Stimulated activated CD8-positive, alpha-beta memory T cell treated with anti-CD3 and anti-CD28 coated beads, Interleukin-4, amount 100 ng/mL, for 1 hour (primary cell): ENCODE results near the gene KCNH4.
"Not testable (repeated sequence)": the region's sequence is repeated elsewhere in the genome, so short reads cannot be mapped to it uniquely, and the experiment has no call there.

Experiments used
- DNase-seq, 2 donors: peaks; one replicate each; pipeline ENCODE4 v3.0.0-alpha.2; 2020; ENCODE audit warnings: low read depth in 2 of 2, low spot score in 1 of 2

Gene KCNH4

DNA sequence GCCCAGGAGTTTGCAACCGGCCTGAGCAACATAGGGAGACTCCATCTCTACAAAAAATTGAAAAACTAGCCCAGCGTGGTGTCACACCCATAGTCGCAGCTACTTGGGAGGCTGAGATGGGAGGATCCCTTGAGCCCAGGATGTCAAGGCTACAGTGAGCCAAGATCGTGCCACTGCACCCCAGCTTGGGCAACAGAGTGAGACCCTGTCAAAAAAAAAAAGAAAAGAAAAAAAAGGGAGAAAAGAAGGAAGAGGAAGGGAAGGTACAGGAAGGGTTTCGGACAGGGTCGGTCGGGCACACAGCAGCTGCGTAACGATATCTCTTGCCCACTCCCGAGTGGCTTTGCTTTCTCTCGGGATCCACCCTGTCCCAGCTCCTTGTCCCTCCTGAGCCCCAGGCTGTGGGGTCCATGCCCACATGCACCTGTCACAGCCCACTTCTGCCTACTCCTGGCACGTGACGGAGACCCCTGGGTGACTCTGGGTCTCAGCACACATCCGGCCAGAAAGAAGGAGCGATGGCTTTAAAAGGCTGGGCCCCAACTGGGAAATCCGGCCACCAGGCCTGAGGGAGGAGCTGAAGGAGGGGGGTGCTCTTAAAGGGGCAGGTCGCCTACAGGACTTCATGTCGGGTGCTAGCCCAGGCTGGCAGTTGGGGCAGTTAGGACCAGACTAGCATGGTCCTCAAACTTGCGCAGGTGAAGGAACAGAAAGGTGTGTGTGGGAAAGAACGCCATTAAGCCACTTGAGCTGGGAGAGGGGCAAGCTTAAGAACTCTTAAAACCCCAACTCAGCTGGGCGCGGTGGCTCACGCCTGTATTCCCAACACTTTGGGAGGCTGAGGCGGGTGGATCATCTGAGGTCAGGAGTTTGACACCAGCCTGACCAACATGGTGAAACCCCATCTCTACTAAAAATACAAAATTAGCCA is 13.3 kb upstream of the KCNH4 start, which contains the start of gene GHDC:
Gene GHDC, minus strand, starts transcription at position 526 of the 931 bp plus-strand sequence. CDS start 913 bp downstream, outside the sequence.
- peak; percentile 59 to 62 for DNase-seq

DNA sequence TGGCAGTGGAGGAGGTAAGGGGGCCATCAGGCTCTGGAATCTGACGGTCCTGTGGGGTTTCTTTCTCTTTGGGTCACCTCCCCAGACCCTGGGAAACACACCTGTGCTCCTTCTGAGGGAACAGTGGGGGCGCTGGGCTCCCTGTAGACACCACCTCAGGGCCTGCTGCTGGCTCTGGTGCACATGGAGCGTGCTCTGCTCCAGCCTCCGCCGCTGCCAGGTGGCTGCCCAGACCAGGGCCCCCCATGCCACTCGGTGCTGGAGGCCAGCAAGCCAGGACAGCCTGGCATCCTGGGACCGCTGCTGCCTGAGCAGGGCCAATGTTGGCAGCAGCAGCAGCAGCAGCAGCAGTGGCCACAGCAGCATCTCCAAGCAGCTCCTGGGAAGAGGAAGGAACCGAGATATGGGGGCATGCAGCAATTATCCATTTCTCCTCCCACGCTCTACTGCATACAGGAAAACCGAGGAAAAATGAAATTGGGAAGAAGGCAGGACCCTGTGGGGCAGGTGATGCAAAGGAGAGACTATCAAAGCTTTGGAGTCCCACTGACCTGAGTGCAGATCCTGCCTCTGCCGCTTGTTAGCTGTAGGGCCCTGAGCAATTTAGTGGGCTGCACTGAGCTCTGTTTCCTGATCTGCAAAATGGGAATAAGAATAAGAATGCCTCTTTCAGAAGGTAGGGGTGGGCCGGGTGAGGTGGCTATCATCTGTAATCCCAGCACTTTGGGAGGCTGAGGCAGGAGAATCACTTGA is 12.4 kb upstream of the KCNH4 start:
- no peak for DNase-seq

DNA sequence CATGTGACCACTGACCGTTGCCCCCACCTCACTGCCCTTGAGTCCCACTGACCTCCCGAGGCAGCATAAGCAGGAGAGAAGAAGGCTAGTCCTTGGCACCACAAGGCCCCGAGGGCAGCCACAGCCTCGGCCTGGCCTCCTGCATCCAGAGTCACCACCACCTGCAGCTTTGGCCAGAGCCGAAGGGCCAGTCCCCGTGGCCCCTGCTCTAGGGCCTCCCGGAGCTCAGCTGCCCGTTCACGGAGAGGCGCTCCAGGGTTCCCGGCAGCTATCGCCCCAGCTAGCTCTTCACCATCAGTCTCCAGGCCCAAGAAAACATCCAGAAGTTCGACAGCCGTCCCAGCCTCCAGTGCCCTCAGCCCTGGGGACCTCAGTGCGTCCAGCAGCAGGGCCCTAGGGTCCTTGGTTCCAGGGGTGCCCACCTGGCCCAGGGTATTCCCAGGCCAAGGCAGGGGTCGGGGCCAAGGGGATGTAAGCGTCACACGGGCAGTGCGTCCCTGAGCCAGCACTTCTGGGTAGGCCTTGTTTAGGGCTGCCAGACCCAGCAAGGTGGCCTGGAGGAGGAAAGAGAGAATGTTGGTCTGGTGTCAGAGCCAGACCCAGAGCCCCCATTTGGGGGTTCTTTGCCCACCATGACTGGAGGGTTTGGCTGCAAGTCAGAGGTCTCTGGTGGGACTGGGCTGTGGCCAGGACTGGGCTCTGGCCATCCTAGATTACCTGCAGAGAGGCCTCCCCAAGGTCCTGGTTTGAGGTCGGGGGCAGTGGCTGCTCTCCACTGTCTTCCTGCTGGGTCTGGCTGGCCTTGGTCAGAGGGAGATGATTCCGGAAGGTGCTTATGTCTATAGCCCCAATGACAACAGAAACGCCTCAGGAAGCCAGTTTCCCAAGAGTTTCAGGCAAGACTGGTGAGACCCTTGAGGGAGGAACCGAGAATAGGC is 11.5 kb upstream of the KCNH4 start:
- no peak for DNase-seq

DNA sequence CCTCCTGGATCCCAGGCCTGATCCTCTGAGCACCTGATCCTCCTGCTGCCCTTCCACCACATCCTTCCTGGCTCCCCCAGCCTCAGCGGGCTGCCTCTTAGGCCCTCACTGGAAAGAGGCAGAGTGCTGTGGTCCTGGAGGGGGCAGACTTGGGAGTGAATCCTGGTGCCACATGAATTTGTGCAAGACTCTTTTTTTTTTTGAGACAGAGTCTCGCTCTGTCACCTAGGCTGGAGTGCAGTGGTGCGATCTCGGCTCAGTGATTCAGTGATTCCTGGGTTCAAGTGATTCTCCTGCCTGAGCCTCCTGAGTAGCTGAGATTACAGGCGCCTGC is 10.3 kb upstream of the KCNH4 start:
- DNase-seq: no peak

DNA sequence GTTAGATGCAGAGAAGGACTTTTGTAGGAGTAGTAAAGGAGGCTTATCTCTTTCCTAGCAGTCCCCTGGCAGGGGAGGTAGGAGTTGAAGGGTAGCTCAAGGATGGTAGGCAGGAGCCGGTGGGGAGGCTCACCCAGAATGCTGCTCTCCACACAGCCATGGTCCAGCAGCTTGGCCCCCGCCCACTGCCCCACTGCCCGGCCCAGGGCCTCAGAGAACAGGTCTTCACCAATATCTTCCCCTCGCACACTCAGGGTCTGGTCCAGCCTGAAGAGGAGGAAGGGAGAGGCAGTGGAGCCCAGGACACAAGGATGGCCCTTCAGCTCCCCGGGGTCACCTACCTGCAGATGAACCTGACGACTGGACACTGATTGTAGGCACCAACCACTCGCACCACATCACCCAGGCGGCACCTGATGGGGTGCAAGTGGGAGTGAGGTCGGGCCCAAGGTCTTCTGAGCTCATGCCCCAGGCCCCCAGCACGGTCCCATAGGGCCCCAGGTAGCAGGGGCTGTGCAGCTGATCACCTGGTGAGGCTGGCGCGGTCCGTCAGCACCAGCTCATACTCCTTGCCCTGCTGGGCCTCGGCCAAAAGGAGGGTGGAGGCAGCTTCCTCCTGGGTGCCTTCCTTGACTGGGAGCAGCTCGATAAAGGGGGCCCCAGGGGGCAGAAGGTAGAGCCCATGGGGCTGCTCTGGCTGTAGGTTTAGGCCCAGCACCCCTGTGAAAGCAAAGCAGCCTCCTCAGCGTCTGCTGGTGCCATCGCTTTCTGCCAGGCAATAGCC is 9.7 kb upstream of the KCNH4 start:
- no peak for DNase-seq

DNA sequence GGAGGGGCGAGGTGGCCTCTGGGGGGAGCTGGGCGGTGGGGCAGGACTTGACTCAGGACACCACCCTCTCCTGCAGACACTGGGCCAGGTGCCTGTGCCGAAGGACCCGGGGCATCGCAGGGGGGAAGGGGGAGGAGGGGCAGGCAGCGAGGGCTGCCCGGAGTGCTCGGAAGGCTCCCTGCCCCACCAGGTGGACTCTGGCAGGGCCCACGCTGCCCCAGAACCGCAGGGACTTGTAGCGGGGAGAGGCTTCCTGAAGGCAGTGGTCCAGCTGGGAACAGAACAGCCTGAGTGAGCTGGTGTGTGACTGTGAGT is 8.7 kb upstream of the KCNH4 start:
- DNase-seq: no peak

DNA sequence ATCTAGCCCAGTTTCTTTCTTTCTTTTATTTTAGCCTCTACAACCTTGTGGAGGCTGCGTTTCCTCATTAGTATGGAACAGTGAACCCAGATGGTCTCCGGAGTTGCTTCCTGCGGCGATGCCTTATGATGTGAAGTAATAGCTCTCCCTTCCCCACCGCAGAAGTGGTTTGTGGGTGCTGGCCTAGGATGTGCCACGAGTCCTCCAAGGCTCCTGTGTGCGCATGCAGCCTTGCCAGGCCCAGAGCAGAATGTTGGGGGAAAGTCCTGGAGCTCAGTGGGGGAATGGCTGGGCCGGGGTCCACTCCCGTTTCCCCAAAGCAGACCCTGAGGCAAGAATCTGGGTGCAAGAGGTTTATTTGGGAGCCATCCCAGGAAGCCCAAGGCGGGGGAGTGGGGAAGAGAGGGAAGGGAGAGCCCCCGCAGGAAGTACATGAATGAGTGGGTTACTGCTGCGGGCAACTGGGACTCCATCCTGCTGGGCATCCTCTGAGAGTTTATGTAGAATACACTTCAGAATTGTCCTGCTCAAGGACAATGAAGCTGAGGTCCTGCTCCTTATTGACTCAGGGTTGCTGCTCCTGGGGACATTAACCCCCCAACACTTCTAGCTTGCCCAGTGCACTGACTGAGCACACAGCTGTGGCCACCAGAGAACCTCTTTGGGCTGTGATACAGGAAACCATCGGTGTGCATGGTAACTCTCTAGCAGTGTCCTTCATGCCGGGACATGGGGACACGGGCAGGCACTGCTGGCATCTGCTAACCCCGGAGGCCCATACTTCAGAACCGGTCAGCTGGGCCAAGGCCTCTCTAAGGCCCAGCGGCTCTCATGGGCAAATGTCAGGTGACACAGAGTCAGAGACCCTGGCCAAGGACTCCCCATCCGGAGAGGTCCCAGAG is 8.1 kb upstream of the KCNH4 start:
- no peak for DNase-seq

DNA sequence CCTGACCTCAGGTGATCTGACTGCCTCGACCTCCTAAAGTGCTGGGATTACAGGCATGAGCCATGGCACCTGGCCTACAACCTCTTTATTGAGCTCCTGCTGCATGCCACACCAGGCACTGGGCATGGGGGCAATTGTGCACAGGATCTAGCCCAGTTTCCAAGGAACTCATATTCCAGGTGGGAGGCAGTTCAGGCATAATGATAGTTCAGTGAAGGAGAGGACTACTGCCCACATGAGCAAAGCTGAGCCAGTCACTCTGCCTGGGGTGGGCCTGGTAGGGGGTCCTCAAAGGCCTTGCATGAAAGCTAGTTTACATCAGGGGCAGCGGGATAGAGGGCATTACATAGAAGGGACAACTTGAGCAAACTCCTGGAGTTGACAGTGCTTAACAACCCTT is 6.9 kb upstream of the KCNH4 start:
- no peak for DNase-seq

DNA sequence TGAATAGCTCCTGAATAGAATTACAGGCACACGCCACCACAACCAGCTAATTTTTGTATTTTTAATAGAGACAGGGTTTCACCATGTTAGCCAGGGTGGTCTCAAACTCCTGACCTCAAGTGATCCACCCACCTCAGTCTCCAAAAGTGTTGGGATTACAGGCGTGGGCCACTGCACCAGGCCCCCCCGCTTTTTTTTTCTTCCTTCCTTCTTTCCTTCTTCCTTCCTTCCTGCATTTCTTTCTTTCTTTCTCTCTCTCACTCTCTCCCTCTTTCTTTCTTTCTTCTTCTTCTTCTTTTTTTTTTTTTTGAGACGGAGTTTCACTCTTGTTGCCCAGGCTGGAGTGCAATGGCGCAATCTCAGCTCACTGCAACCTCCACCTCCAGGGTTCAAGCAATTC is 5.2 kb upstream of the KCNH4 start:
- not testable (repeated sequence) for DNase-seq

DNA sequence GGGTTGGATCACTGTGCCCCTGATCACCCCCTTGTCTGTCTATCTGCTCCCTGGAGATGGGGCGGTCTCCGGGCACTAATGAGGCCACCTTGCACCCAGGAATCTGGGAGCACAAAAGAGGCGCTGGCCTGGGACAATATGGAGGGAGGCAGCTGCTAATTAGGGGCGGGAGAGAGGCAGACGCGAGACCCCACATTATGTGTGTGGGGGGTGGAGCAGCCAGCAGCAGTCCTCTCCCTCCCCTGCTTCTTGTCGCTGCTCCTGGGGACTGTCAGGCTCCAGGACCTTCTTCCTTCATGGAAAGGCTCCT is 4.6 kb upstream of the KCNH4 start:
- no peak for DNase-seq

DNA sequence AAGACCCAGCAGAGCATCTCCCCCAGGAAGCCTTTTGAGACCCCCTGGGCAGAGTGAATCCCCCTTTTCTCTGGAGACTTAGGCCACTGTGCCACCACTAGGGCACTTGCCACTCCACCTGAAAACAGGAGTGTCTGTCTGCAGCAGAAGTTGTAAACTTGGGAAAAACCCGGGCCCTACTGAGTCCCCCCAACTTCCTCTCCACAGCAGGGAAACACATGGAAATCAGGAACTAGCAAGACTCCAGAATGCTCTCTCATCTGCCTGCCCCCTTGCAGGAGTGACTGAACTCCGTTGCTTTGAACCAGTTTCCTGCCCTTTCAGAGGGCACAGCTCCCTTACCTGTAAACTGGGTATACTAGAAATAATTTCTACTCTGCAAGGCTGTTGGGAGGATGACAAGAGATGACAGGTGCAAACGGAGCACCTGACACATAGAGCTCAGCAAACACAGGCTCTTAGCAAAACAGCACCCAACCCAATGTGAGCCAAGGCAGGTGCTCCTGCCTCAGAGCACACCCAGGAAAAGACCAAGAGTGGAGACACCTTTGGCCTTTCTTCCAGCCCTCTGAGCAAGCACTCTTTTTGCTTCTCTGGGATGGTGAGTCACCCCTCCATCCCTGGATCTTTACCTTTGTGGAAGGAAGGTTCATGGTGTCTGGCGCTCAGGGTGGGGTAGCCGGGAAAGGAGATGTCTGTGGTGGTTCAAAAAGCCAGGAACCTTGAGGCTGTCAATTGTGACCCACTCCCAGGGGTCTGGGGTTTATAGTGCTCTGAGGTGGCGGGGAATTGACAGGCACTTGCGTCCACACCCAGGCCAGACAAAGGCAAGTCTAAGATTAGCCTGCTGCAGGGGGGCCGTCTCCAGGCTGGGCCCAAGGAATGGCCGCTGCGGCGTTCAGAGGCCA is 4.0 kb upstream of the KCNH4 start, which contains the start of gene HCRT:
Gene HCRT, minus strand, starts transcription at position 740 of the 908 bp plus-strand sequence. Its CDS starts 87 bp downstream, at position 653.
- DNase-seq: no peak

DNA sequence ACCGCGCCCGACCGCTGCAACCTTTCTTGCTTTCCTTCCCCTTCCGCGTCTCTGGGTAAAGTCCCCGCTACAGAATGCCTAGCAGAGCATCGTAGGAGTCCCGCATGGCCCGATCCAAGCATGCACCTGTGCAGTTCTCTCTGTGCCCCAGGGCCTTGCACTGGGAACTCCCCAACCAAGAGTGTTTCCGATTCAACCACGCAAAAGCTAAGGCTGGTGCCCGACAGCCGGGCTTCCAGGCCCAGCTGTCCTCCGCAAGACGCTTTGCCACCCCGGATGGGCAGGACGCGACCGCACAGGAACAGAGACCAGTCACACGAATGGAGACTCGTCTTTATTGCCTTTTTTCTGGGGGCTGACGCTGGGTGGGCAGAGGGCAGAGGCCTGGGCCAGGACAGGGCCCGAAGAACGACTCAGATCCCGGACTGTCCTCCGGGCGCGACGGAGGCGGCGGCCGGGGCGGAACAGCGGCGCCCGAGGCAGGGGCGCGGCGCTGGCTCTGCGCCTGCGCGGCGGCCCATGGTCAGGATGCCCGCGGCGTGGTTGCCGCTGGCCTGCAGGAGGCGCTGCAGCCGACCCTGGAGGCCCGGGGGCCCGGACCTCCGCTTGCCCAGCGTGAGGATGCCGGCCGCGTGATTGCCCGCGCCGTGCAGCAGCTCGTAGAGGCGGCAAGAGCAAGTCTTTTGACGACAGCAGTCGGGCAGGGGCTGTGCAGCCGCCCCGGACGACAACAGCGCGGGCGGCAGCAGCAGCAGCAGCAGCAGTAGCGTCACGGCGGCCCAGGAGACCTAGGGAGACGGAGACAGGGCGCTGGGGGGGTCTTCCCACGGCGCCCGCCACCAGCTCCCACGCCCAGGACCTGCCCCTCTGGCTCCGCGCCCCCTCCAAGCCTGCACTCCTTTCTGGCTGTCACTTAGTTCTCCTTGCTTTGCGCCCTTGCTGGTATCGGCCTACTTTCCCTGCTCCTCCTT is 3.1 kb upstream of the KCNH4 start:
- peak; percentile 46 to 54 for DNase-seq

DNA sequence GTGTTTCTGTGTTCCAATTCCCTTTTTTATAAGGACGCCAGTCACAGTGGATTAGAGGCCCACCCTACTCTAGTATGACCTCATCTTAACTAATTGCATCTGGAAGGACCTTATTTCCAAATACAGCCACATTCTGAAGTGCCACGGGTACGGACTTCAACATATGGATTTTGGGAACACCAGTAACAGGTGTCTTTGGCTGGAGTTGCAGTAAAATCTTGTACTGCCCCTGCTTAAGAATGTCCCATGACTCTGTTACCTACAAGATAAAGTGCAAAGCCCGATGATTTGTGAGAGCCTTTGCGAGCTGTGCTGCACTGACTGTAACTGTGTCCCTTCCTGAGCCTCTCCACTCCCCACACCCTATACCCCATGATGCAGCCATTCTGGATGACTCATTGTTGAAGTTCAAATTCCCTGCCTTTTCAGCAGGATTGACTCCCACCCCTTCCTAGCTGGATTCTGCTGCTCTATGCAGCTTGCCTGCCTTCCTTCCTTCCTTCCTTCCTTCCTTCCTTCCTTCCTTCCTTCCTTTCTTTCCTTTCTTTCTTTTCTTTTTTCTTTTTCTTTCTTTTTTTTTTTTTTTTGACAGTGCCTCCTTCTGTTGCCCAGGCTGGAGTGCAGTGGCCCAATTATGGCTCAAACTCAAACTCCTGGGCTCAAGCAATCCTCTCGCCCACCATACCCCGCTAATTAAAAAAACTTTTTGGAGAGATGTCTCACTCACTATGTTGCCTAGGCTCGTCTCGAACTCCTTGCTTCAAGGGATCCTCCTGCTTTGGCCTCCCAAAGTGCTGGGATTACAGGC is 2.2 kb upstream of the KCNH4 start:
- no peak for DNase-seq

DNA sequence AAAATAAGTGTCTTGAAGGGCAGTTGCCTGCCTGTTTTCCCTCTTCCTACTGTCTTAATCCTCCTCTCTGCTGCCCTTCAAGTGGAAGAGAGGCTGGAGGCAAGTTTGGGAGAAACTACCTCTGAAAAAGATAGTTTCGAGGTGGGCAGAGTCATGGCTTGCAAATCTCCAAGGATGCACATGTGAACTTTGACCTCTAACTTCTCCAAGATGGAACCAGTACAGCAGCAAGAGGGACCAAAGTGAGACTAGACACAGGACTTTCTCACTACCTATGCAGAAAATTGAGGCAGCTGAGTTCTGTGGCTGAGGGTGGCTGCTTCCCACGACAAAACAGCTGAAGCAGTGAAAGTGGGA is 887 bp upstream of the KCNH4 start:
- DNase-seq: no peak

DNA sequence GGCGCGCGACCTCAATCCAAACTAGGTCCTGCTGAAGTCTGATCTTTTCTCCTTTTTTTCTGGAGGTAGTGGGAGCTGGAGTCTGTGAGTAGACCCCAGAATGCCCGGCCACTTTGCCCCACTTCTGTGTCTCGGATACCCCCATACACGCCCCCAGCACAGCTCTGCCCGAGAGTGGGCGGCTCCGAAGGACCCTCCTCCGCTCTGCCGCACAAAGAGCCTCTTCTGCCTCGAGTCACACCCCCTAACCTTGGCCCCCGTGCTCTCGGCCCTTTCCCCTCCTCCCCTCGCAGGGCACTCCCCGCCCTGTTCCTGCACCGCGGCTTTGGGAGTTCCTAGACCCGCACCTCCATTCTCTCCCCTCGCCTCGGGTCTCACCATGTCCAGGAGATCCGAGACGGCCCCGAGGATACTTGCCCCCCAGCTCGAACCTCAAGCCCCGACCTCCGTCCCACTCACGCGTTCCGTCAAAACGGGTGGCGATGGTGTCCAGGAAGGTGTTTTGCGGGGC is 476 bp downstream of the KCNH4 start:
- no peak for DNase-seq

DNA sequence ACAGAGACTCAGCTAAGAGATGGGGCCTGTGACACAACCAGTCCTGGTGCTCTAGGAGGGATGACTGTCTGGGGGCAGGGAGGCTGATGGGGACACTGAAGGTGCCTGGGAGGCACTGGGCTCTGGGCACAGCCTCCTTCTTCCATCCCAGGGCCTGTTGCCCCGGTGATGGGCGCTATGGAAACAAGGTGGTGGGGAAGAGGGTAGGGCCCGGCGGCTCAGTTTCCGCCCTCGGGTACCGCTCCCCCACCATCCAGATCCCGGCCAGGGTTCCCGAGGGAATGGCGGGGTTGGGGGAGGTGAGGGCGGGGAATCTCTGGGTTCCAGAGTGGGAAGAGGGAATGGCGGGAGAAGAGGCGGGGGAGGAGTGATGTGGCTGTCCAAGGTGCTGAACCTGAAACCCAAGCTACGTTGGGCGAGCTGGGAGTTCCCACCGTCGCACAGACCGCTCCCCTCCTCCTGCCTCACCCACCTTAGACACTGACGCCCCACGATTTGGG is 981 bp downstream of the KCNH4 start:
- DNase-seq: no peak
